ENCODE measurements around the gene PRIM2.
"Not testable (repeated sequence)": the region's sequence is repeated elsewhere in the genome, so short reads cannot be mapped to it uniquely, and the experiment has no call there.

PRIM2 gene

GRCh38 chr6:57515171-57515570, 197.7 kb downstream of the PRIM2 start:
- DNase-seq: not testable (repeated sequence)

- not testable (repeated sequence) for DNase-seq
Measured at GRCh38 chr6:57515845-57516244, 198.4 kb downstream of the PRIM2 start.

DNA sequence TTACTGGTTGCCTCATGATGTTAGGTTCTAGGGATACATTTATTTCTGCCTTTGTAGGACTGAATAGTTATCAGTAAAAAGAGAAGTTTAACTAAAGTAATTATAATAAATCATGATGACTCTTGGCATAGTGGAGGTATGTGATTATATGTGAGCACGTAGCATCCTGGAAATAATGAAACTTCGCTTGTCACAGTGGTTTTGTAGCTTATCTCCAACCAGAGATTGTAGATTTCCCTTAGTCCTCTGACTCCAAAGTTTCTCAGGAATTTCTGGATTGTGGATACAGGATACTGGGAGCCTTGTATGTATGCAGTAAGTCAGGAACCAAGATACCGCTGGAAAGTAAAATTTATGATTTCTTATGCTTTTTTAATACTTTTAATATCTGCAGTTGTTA, 199.3 kb downstream of the PRIM2 start:
- not testable (repeated sequence) for DNase-seq

- not testable (repeated sequence) for DNase-seq
Measured at GRCh38 chr6:57519198-57519597, 201.8 kb downstream of the PRIM2 start.

DNA sequence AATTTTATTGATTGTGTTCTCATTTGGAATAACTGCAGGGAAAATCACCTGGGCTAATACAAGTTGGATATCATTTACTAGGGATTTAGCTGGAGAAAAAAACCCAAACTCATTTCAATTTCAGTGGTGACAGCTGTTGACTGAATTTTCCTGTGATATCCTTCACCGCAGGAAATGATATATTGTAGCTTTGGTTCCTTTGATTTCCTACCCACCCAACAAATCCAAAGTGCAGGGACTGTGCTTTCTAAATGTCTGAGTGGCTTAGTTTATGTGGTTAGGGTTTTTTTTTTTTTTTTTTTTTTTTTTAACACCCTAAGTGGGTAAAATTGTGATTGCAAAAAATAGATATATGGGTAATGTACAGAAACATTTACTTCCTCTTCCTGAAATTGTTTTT, 203.7 kb downstream of the PRIM2 start:
- not testable (repeated sequence) for DNase-seq

GRCh38 chr6:57523221-57523620, 205.8 kb downstream of the PRIM2 start:
- DNase-seq: not testable (repeated sequence)

DNA sequence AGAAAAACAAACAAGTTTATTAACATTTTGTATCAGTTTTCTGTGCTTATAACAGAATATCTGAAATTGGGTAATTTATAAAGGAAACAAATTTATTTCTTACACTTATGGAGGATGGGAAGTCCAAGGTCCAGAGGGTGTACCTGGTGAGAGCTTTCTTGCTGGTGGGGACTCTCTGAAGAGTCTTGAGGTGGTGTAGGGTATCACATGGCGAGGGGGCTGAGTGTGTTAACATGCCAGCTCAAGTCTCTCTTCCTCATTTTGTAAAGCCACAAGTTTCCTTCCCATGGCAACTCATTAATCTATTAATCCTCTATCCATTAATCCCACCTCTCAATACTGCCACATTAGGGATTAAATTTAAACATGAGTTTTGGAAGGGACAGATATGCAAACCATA, 212.3 kb downstream of the PRIM2 start:
- DNase-seq: not testable (repeated sequence)

DNA sequence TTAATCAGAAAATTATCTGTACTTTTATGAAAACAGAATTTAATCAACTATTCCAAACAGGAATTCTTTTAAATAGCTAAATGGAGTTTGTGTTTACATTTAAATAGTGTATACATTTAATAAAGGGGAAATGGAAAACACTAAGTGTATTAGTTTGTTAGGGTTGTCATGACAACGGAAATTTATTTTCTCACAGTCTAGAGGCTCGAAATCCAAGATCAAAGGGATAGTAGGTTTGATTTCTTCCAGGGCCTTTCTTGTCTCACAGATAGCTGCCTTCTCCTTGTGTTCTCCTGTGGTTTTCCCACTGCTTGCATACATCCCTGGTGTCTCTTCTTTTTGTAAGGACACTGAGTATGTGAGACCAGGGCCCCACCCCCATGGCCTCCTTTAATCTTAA, 215.2 kb downstream of the PRIM2 start:
- DNase-seq: not testable (repeated sequence)

GRCh38 chr6:57535121-57535520, 217.7 kb downstream of the PRIM2 start:
- DNase-seq: not testable (repeated sequence)

GRCh38 chr6:57535994-57536393, 218.6 kb downstream of the PRIM2 start:
- not testable (repeated sequence) for DNase-seq

DNA sequence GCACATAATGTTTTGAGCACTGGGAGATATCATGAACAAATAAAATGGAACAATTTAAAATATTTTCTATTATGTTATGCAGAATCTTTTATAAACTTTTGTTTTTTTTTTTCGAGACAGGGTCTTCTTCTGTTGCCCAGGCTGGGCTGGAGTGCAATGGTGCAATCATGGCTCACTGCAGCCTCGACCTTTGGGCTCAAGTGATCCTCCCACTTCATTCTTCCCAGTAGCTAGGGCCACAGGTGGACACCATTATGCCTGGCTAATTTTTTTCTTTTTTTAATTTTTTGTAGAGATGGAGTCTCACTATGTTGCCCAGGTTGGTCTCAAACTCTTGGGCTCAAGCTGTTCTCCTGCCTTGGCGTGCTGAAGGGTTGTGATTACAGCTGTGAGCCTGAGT, 220.5 kb downstream of the PRIM2 start:
- not testable (repeated sequence) for DNase-seq

- not testable (repeated sequence) for DNase-seq
Measured at GRCh38 chr6:57551961-57552360, 234.5 kb downstream of the PRIM2 start.

DNA sequence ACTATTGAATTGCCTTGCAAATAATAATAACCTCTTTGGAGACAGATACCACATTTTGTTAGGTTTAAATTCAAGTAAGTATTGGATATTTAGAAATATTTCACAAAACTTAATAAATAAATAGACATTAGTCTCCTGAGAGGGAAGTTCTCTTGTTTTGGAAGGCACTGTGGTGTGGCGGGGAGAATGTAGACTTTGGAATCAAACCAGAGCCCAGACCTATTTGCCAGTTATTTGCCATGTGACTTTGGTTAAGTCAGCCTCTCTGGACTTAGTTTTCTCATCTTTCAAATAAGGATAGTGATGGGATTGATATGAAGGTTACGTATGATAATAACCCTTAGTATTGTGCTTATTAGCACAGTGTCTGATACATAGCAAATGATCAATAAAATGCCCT, 240.4 kb downstream of the PRIM2 start:
- DNase-seq: not testable (repeated sequence)

- DNase-seq: not testable (repeated sequence)
Measured at GRCh38 chr6:57559170-57559569, 241.7 kb downstream of the PRIM2 start.

DNA sequence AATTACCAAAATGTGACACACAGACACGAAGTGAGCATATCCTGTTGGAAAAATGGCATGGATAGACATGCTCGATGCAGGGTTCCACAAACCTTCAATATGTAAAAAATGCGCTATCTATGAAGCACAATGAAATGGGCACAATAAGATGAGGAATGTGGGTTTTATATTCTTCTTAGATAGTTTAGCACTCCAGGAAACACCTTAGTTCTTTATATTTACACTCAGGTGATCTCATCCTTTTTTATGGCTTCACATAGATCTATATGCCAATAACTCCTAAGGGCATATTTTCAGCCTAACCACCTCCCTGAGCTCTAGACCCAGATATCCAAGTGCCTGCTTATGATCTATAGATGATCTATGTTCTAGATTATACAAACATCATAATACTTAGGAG, 244.8 kb downstream of the PRIM2 start:
- not testable (repeated sequence) for DNase-seq

DNA sequence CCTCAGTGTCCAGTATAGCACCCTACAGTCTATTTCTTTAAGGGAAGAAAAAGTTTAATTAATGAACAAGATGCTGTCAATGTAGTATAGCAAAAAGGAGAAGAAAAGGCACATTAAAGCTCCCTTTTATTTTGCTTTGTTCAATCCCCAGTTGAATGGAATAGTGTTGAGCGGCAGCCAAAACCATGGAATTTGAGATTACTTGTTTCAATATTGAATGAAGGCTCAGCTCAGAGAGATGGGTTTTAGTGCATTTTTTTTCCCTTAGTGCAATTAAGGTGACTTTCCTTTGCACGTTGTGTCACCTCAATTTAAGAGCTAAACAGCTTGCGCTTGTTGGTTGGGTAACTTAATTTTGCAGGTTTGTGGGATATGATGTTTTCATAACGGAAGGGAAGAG, 254.7 kb downstream of the PRIM2 start:
- not testable (repeated sequence) for DNase-seq

DNA sequence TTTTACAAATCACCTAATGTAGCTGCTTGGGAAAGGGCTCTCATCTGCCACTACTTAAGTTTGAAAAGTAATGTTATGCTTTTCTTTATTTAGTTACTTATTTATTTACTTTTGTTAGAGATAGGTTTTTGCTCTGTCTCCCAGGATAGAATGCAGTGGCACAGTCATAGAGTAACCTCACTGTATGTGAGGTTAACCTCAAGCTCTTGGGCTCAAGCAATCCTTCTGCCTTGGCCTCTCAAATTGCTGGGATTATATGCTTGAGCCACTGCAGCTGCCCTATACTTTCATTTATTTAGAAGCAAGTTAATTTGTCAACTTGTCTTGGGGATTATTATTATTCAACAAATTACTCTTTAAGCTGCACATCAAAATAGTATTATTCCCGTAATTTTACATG, 255.4 kb downstream of the PRIM2 start:
- DNase-seq: not testable (repeated sequence)

DNA sequence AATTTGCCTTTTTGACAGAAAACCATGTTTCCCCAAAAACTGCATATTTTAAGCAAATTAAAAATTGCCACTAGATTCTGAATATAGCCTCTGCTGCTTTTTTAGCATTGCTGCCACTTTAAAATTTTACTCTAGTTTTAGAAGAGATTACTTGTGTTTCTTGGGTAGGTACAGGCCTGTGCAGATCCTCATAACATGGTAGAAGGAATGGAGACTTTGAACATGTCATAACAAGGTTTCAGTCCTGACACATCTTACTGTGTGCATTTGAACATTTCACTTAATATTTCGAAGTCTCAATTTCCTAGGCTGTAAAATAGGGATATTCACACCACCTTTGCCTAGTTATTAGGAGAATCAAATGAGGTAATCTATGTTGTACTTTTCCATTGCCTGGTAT, 259.6 kb downstream of the PRIM2 start:
- not testable (repeated sequence) for DNase-seq

DNA sequence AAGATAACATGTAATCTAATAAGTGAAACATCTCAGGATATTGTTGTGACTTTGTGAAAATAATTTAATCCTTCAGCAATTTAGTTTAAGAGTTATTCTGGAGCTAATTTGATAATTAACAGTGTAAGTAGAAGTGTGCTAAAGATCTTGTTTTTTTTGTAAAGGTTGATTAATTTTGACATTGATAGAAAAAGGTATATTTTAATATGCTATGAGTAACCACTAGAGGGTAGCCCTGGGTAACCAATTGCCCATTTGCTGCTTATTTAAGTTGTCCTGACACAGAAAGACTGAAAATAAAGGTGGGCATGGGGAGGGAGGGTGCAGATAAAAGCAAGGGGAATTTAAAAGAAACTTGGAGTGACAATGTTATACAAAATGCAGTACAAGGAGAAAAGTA, 262.1 kb downstream of the PRIM2 start:
- not testable (repeated sequence) for DNase-seq

DNA sequence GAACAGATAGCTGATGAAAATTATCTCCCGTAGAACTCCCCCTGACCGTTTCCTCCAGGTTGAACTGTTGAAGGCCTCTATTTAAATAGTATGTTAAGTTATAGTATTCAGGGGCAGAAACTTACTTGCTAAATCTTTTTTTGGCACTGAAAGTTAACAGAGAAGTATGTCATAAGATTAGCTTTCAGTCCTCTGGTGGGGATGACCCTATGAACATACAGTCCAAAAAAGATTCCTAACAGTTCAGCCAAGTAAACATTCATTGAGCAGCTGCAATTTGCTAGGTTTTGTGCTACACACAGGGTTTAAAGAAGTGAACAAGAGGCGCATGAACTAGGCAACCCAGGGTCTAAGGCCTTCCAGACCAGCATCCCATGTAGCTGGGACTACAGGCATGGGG, 264.2 kb downstream of the PRIM2 start:
- DNase-seq: not testable (repeated sequence)

DNA sequence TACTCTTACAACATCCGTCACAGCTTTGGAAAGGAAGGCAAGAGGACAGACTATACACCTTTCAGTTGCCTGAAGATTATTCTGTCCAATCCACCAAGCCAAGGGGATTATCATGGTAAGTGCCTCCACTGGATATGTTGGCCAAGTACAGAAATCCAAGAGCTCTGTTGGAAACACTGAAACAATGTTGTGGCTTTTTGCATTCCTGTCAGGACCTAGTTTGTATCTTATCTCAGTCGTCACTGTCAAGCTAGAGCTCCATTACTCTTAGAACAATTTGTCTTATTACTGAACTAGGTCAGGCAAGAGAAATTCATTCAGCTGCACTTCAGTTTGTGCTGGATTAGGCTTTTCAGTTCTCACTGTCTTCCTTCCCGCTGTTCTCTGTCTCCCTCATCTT, 283.7 kb downstream of the PRIM2 start:
- DNase-seq: not testable (repeated sequence)

DNA sequence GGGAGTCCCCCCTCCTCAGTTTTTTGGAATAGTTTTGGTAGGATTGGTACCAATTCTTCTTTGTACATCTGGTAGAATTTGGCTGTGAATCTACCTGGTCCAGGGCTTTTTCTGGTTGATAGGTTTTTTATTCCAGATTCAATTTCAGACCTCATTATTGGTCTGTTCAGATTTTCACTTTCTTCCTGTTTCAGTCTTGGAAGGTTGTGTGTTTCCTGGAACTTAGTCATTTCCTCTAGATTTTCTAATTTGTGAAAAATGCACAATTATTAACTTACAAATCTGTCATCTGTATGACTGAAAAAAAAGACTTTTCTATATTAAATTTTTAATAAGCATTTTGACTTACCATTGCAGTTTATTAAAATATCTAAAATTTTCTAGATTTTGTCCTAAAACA, 287.9 kb downstream of the PRIM2 start:
- not testable (repeated sequence) for DNase-seq

GRCh38 chr6:57606331-57606730, 288.9 kb downstream of the PRIM2 start:
- not testable (repeated sequence) for DNase-seq

GRCh38 chr6:57610612-57611011, 293.2 kb downstream of the PRIM2 start:
- not testable (repeated sequence) for DNase-seq

DNA sequence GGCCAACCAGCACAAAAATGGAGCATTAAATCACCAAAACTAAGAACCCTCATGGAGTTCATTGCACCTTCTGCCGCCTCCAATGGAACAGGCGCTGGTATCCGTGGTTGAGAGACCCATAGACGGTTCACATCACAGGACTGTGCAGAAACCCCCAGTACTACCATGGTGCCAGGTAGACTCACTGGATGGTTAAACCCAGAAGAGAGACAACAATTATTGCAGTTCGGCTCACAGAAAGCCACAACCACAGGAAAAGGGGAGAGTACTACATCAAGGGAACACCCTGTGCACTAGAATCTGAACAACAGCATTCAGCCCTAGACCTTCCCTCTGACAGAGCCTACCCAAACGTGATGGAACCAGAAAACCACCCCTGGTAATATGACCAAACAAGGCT, 301.5 kb downstream of the PRIM2 start:
- DNase-seq: not testable (repeated sequence)

DNA sequence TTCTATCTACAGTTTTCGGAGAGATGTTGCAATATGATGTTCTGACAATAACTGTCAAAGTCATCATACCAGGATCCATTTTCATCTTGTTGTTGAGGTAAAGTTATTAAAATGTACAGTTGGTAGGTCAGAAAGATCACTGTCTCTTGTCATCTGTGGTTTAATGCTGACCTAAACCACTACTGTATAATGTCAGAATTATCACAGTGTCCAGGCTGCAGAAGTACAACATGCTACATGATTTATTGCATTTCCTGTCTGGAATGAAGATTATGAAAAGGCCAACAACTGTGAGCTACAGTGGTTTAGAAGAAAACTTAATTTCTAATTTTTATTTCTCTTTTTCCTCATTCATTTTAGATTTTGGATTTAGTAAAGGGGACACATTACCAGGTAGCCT, 314.3 kb downstream of the PRIM2 start:
- not testable (repeated sequence) for DNase-seq

Measured in activated CD8-positive, alpha-beta memory T cell treated with anti-CD3 and anti-CD28 coated beads, Interleukin-2, amount 50 U/mL, for 4 hours (primary cell).